Measurements from ENCODE around the gene NKD2. TPM values are rescaled to one million over a fixed set of nuclear protein-coding genes. Genes with fewer than 3 reads are reported as not detected.

The NKD2 gene
- total RNA-seq, 1 donor from 2014 or later: 0.41 TPM

- Histone ChIP-seq H3K4me3 (ENCODE audit: insufficient read depth, low read depth, low read length) (no peak overlapping the region), H3K9me3 (ENCODE audit: insufficient read depth, low read depth, low read length) (no peaks in the 10 kb centered on the region), H3K36me3 (ENCODE audit: insufficient read depth, low read length) (no peaks in the 10 kb centered on the region), H4K20me1 (ENCODE audit: insufficient read depth, low read length) (no peaks in the 10 kb centered on the region), H3K79me2 (ENCODE audit: insufficient read depth, low read length) (no peaks in the 10 kb centered on the region), H3K4me1 (ENCODE audit: insufficient read depth, low read length) (no peaks in the 10 kb centered on the region), H3K4me2 (ENCODE audit: low read length) (no peak overlapping the region), H3K9ac (ENCODE audit: low read length) (no peak overlapping the region), H3K27ac (ENCODE audit: low read depth, low read length) (no peak overlapping the region), H3K27me3 (ENCODE audit: insufficient read depth, low read length) (peaks cover 4% of the 10 kb centered on the region), H2AFZ (ENCODE audit: low read depth, low read length) (no peak overlapping the region)
- peaks cover 40% of the 10 kb centered on the region for H3K27me3 Mint-ChIP-seq (ENCODE audit: low read depth, unreplicated experiment)
- FAIRE-seq (no peak), DNase-seq (ENCODE audit: low read depth) (no peak)
- TF ChIP-seq EZH2 (IDR thresholded peaks at IDR 0.05; ENCODE audit: insufficient read depth, low read length) (no peak), CTCF (IDR thresholded peaks at IDR 0.05; ENCODE audit: insufficient read depth, low read depth, low read length) (no peak)
- no peak overlapping the region for H3K27ac Mint-ChIP-seq (ENCODE audit: unreplicated experiment)
- H3K4me3 Mint-ChIP-seq (ENCODE audit: unreplicated experiment): no peak overlapping the region
- no peaks in the 10 kb centered on the region for H3K9me3 Mint-ChIP-seq (ENCODE audit: unreplicated experiment)
- H3K4me1 Mint-ChIP-seq (ENCODE audit: low read depth, unreplicated experiment): no peaks in the 10 kb centered on the region
- no peaks in the 10 kb centered on the region for H3K36me3 Mint-ChIP-seq (ENCODE audit: low read depth, unreplicated experiment)
These were observed 22.8 kb downstream of the NKD2 start for GRCh38 chr5:1031306-1031959.

- H3K4me3 Mint-ChIP-seq (ENCODE audit: unreplicated experiment): no peak overlapping the region
- H3K36me3 ChIP-seq (ENCODE audit: insufficient read depth, low read length): no peaks in the 10 kb centered on the region
- H3K4me1 ChIP-seq (ENCODE audit: insufficient read depth, low read length): no peaks in the 10 kb centered on the region
- H3K9ac ChIP-seq (ENCODE audit: low read length): no peak overlapping the region
- H3K9me3 Mint-ChIP-seq (ENCODE audit: unreplicated experiment): no peaks in the 10 kb centered on the region
- no peak overlapping the region for H2AFZ ChIP-seq (ENCODE audit: low read depth, low read length)
- H3K79me2 ChIP-seq (ENCODE audit: insufficient read depth, low read length): no peaks in the 10 kb centered on the region
- TF ChIP-seq CTCF (IDR thresholded peaks at IDR 0.05; ENCODE audit: insufficient read depth, low read depth, low read length) (no peak), EZH2 (IDR thresholded peaks at IDR 0.05; ENCODE audit: insufficient read depth, low read length) (no peak)
- no peak overlapping the region for H3K4me3 ChIP-seq (ENCODE audit: insufficient read depth, low read depth, low read length)
- DNase-seq (ENCODE audit: low read depth) (no peak), FAIRE-seq (no peak)
- no peak overlapping the region for H3K27ac ChIP-seq (ENCODE audit: low read depth, low read length)
- H3K27me3 Mint-ChIP-seq (ENCODE audit: low read depth, unreplicated experiment): peaks cover 46% of the 10 kb centered on the region
- H3K27me3 ChIP-seq (ENCODE audit: insufficient read depth, low read length): peaks cover 4% of the 10 kb centered on the region
- no peaks in the 10 kb centered on the region for H3K36me3 Mint-ChIP-seq (ENCODE audit: low read depth, unreplicated experiment)
- H4K20me1 ChIP-seq (ENCODE audit: insufficient read depth, low read length): no peaks in the 10 kb centered on the region
- no peak overlapping the region for H3K4me2 ChIP-seq (ENCODE audit: low read length)
- no peaks in the 10 kb centered on the region for H3K9me3 ChIP-seq (ENCODE audit: insufficient read depth, low read depth, low read length)
- H3K4me1 Mint-ChIP-seq (ENCODE audit: low read depth, unreplicated experiment): no peaks in the 10 kb centered on the region
- H3K27ac Mint-ChIP-seq (ENCODE audit: unreplicated experiment): no peak overlapping the region
These were observed 23.4 kb downstream of the NKD2 start for GRCh38 chr5:1032011-1032410.

- H3K4me2 ChIP-seq (ENCODE audit: low read length): no peak overlapping the region
- peaks cover 4% of the 10 kb centered on the region for H3K27me3 ChIP-seq (ENCODE audit: insufficient read depth, low read length)
- Mint-ChIP-seq H3K9me3 (ENCODE audit: unreplicated experiment) (no peaks in the 10 kb centered on the region), H3K27ac (ENCODE audit: unreplicated experiment) (no peak overlapping the region), H3K27me3 (ENCODE audit: low read depth, unreplicated experiment) (peaks cover 50% of the 10 kb centered on the region), H3K4me3 (ENCODE audit: unreplicated experiment) (no peak overlapping the region), H3K4me1 (ENCODE audit: low read depth, unreplicated experiment) (no peaks in the 10 kb centered on the region), H3K36me3 (ENCODE audit: low read depth, unreplicated experiment) (no peaks in the 10 kb centered on the region)
- H3K4me1 ChIP-seq (ENCODE audit: insufficient read depth, low read length): no peaks in the 10 kb centered on the region
- no peak for DNase-seq (ENCODE audit: low read depth)
- TF ChIP-seq CTCF (IDR thresholded peaks at IDR 0.05; ENCODE audit: insufficient read depth, low read depth, low read length): no peak
- no peak for TF ChIP-seq EZH2 (IDR thresholded peaks at IDR 0.05; ENCODE audit: insufficient read depth, low read length)
- no peak overlapping the region for H3K9ac ChIP-seq (ENCODE audit: low read length)
- H3K36me3 ChIP-seq (ENCODE audit: insufficient read depth, low read length): no peaks in the 10 kb centered on the region
- no peak for FAIRE-seq
- no peaks in the 10 kb centered on the region for H3K9me3 ChIP-seq (ENCODE audit: insufficient read depth, low read depth, low read length)
- H2AFZ ChIP-seq (ENCODE audit: low read depth, low read length): no peak overlapping the region
- no peaks in the 10 kb centered on the region for H4K20me1 ChIP-seq (ENCODE audit: insufficient read depth, low read length)
- H3K79me2 ChIP-seq (ENCODE audit: insufficient read depth, low read length): no peaks in the 10 kb centered on the region
- H3K4me3 ChIP-seq (ENCODE audit: insufficient read depth, low read depth, low read length): no peak overlapping the region
- H3K27ac ChIP-seq (ENCODE audit: low read depth, low read length): no peak overlapping the region
These were observed 24.0 kb downstream of the NKD2 start for GRCh38 chr5:1032551-1033027.

Data from astrocyte (in vitro differentiated cells and primary cell).